ENCODE measurements around the gene OAS2. TPM values are rescaled to one million over a fixed set of nuclear protein-coding genes. Genes with fewer than 3 reads are reported as not detected.

Gene OAS2
- total and polyA plus RNA-seq, 9 of the 15 experiments (the other 6 are each of a cell fraction or from before 2014, with no cell fraction given): 0.13 to 0.85 TPM; not detected in 7

- no peaks in the 10 kb centered on the region for H3K36me3 ChIP-seq (ENCODE audit: control insufficient read depth, insufficient read depth, low read length)
- no peak for FAIRE-seq
- H3K27me3 ChIP-seq (ENCODE audit: control insufficient read depth in 2 of 2, insufficient read depth in 2 of 2, low read length in 2 of 2): peaks cover 3 to 41% of the 10 kb centered on the region in 2 experiments; a peak in 4 of 5 replicates
- intact Hi-C loops (cut with micrococcal nuclease): no loop called here
- DNase-seq (ENCODE audit: extremely low read depth in 1 of 4, low spot score in 3 of 4): no peak
- CTCF ChIA-PET (ENCODE audit: low intra/inter-chr PET ratio): no interaction called here
- no peak overlapping the region for H3K9ac ChIP-seq (ENCODE audit: insufficient read depth in 1 of 2, low read depth in 2 of 2, low read length in 2 of 2)
- ATAC-seq: no peak
- 1% methylated on average over 7 of the region's 7 CpGs for WGBS (ENCODE audit: insufficient coverage, low coverage, missing lambda C conversion rate)
- in situ Hi-C loops (cut with MboI): no loop called here
- POLR2A ChIA-PET: no interaction called here
- no peaks in the 10 kb centered on the region; a peak in 1 of 5 replicates for H3K4me1 ChIP-seq (replicated peaks in 1 of 2; ENCODE audit: control insufficient read depth in 2 of 2, insufficient read depth in 2 of 2, low read length in 2 of 2)
- no TSS peak for BruUV-seq (replicated peaks)
- H3K9me3 ChIP-seq (replicated peaks; ENCODE audit: control insufficient read depth, insufficient read depth, low read depth, low read length): no peaks in the 10 kb centered on the region
- H2AFZ ChIP-seq (ENCODE audit: low read depth, low read length): no peak overlapping the region
- 0 out of 2 replicates have a peak, but pooled peaks cover 3% of the 10 kb centered on the region for H4K20me1 ChIP-seq (replicated peaks; ENCODE audit: control insufficient read depth, insufficient read depth, low read length)
- no peak overlapping the region for H3K27ac ChIP-seq (ENCODE audit: extremely low read depth, low read depth, low read length)
- H3K4me2 ChIP-seq (ENCODE audit: insufficient read depth, low read length): no peak overlapping the region
- H3K79me2 ChIP-seq (ENCODE audit: control insufficient read depth, insufficient read depth, low read length): no peaks in the 10 kb centered on the region
- H3K9me1 ChIP-seq (ENCODE audit: control insufficient read depth, insufficient read depth, low read length): peaks cover 2% of the 10 kb centered on the region
- no peak overlapping the region for H3K4me3 ChIP-seq
- no peak for TF ChIP-seq NR2F6 (CRISPR knock-in tag; IDR thresholded peaks at IDR 0.05)
- no peak for TF ChIP-seq ZNF407 (IDR thresholded peaks at IDR 0.05; ENCODE audit: low read depth)
- no peak for TF ChIP-seq NELFE (IDR thresholded peaks at IDR 0.05; ENCODE audit: insufficient read depth, insufficient read length)
- no peak for TF ChIP-seq ZNF408 (CRISPR knock-in tag; IDR thresholded peaks at IDR 0.05; ENCODE audit: low read depth)
- no peak for TF ChIP-seq MNT (conservative IDR thresholded peaks at IDR 0.05)
- TF ChIP-seq ZNF347 (CRISPR knock-in tag; IDR thresholded peaks at IDR 0.05; ENCODE audit: low read depth): no peak
- TF ChIP-seq ZFP30 (CRISPR knock-in tag; IDR thresholded peaks at IDR 0.05; ENCODE audit: borderline replicate concordance): no peak
- no peak for TF ChIP-seq RAD51 (IDR thresholded peaks at IDR 0.05; ENCODE audit: borderline replicate concordance, low read depth)
- TF ChIP-seq CSDE1 (IDR thresholded peaks at IDR 0.05): no peak
- TF ChIP-seq RB1 (IDR thresholded peaks at IDR 0.05; ENCODE audit: low read depth): no peak
- no peak for TF ChIP-seq ZNF57 (CRISPR knock-in tag; IDR thresholded peaks at IDR 0.05)
- no peak for TF ChIP-seq CBX1 (IDR thresholded peaks at IDR 0.05; ENCODE audit: low read depth)
- TF ChIP-seq SMARCA4 (IDR thresholded peaks at IDR 0.05): no peak
- TF ChIP-seq NUFIP1 (IDR thresholded peaks at IDR 0.05; ENCODE audit: partially characterized antibody): no peak
Observed at GRCh38 chr12:112974904-112975303, 3.4 kb upstream of the OAS2 start.
